ENCODE results near the gene MAP7D1. TPM values are rescaled to one million over a fixed set of nuclear protein-coding genes. Genes with fewer than 3 reads are reported as not detected.

MAP7D1 gene
- total and polyA plus RNA-seq, 10 of the 15 experiments (the other 5 are each of a cell fraction or from before 2014, with no cell fraction given): 4.4 to 97.6 (median 24.2) TPM

- Histone ChIP-seq H3K9me3 (replicated peaks; ENCODE audit: control insufficient read depth, insufficient read depth, low read length) (no peaks in the 10 kb centered on the region), H3K36me3 (ENCODE audit: control insufficient read depth in 2 of 2, insufficient read depth in 2 of 2, low read length in 1 of 2) (no peaks in the 10 kb centered on the region), H3K27ac (ENCODE audit: control insufficient read depth, insufficient read depth) (no peak overlapping the region), H3K4me2 (ENCODE audit: control insufficient read depth, insufficient read depth) (no peak overlapping the region), H3K79me2 (ENCODE audit: control insufficient read depth, insufficient read depth, low read length) (no peaks in the 10 kb centered on the region), H3K4me1 (ENCODE audit: control insufficient read depth, insufficient read depth, low read length) (no peaks in the 10 kb centered on the region), H2AFZ (ENCODE audit: control insufficient read depth, low read depth, low read length) (no peak overlapping the region), H3K4me3 (no peak overlapping the region), H3K9ac (ENCODE audit: control insufficient read depth, insufficient read depth, low read length) (no peak overlapping the region), H3K27me3 (replicated peaks in 1 of 2; ENCODE audit: control insufficient read depth in 2 of 2, insufficient read depth in 2 of 2, low read length in 1 of 2) (no peaks in the 10 kb centered on the region), H4K20me1 (ENCODE audit: control insufficient read depth, insufficient read depth) (no peaks in the 10 kb centered on the region)
- no peak for DNase-seq (ENCODE audit: low read depth, low spot score)
- no peak for TF ChIP-seq E4F1 (IDR thresholded peaks at IDR 0.05; ENCODE audit: borderline replicate concordance, partially characterized antibody)
- no peak for TF ChIP-seq MTA3 (IDR thresholded peaks at IDR 0.05; ENCODE audit: borderline replicate concordance, low read length)
- intact Hi-C loops (cut with micrococcal nuclease; ENCODE audit: unreplicated experiment) (no loop called here), in situ Hi-C loops (cut with MboI) (loop anchor here (10.0 kb wide), 1 partner anchor 176 kb away; no protein-coding TSS in a partner anchor)
- WGBS (ENCODE audit: insufficient coverage, insufficient replicate concordance, low lambda C conversion rate, missing lambda C conversion rate): 29% methylated on average over 11 of the region's 11 CpGs
- peak; percentile 42; the same call in 2 of the 3 replicates for ATAC-seq
- no TSS peak for BruUV-seq (replicated peaks)
- ChIA-PET SMC1A (ENCODE audit: uncharacterized antibody, unreplicated experiment) (interaction anchor here (1.1 kb wide), 1 partner anchor 23 kb away, joined by 3 read pairs; no protein-coding TSS in a partner anchor), POLR2A (no interaction called here), RAD21 (ENCODE audit: unreplicated experiment) (interaction anchor here (1.3 kb wide), 1 partner anchor 26 kb away, joined by 4 read pairs; no protein-coding TSS in a partner anchor), CTCF (interaction anchor here (0.6 to 1.6 kb wide), 2 partner anchors 26 to 463 kb away, joined by 5 read pairs; no protein-coding TSS in a partner anchor)
- FAIRE-seq: no peak
Observed at GRCh38 chr1:36109041-36109679, 46.8 kb upstream of the MAP7D1 start.

- POLR2A ChIA-PET: no interaction called here
- FAIRE-seq (no peak), ATAC-seq (no peak), DNase-seq (ENCODE audit: low read depth, low spot score) (no peak)
- no peaks in the 10 kb centered on the region for H3K36me3 ChIP-seq (ENCODE audit: control insufficient read depth in 2 of 2, insufficient read depth in 2 of 2, low read length in 1 of 2)
- no peak overlapping the region for H3K4me3 ChIP-seq
- RAD21 ChIA-PET (ENCODE audit: unreplicated experiment): interaction anchor here (0.6 to 1.5 kb wide), 3 partner anchors 24 to 142 kb away, joined by 3 to 4 read pairs (median 3); no protein-coding TSS in a partner anchor
- H4K20me1 ChIP-seq (ENCODE audit: control insufficient read depth, insufficient read depth): no peaks in the 10 kb centered on the region
- CTCF ChIA-PET: interaction anchor here (1.0 to 1.6 kb wide), 4 partner anchors 11 to 24 kb away, joined by 3 to 5 read pairs (median 4); no protein-coding TSS in a partner anchor
- in situ Hi-C loops (cut with MboI) (no loop called here), intact Hi-C loops (cut with micrococcal nuclease; ENCODE audit: unreplicated experiment) (no loop called here)
- BruUV-seq (replicated peaks): no TSS peak
- H3K9ac ChIP-seq (ENCODE audit: control insufficient read depth, insufficient read depth, low read length): no peak overlapping the region
- H3K79me2 ChIP-seq (ENCODE audit: control insufficient read depth, insufficient read depth, low read length): no peaks in the 10 kb centered on the region
- H2AFZ ChIP-seq (ENCODE audit: control insufficient read depth, low read depth, low read length): no peak overlapping the region
- H3K27me3 ChIP-seq (replicated peaks in 1 of 2; ENCODE audit: control insufficient read depth in 2 of 2, insufficient read depth in 2 of 2, low read length in 1 of 2): no peaks in the 10 kb centered on the region
- H3K27ac ChIP-seq (ENCODE audit: control insufficient read depth, insufficient read depth): no peak overlapping the region
- H3K4me2 ChIP-seq (ENCODE audit: control insufficient read depth, insufficient read depth): no peak overlapping the region
- H3K9me3 ChIP-seq (replicated peaks; ENCODE audit: control insufficient read depth, insufficient read depth, low read length): no peaks in the 10 kb centered on the region
- H3K4me1 ChIP-seq (ENCODE audit: control insufficient read depth, insufficient read depth, low read length): no peaks in the 10 kb centered on the region
- SMC1A ChIA-PET (ENCODE audit: uncharacterized antibody, unreplicated experiment): no interaction called here
- 21% methylated on average over 4 of the region's 4 CpGs for WGBS (ENCODE audit: insufficient coverage, insufficient replicate concordance, low lambda C conversion rate, missing lambda C conversion rate)
- no peak for TF ChIP-seq POU2F2 (IDR thresholded peaks at IDR 0.05; ENCODE audit: borderline replicate concordance, low read depth, low read length)
- no peak for TF ChIP-seq TCF12 (IDR thresholded peaks at IDR 0.05; ENCODE audit: low read depth, low read length)
- TF ChIP-seq ATF2 (IDR thresholded peaks at IDR 0.05; ENCODE audit: low read length): no peak
- TF ChIP-seq ZNF207 (IDR thresholded peaks at IDR 0.05; ENCODE audit: borderline replicate concordance): no peak
- no peak for TF ChIP-seq KAT2A (conservative IDR thresholded peaks at IDR 0.05; ENCODE audit: control insufficient read depth, low read depth, low read length)
- TF ChIP-seq NKRF (conservative IDR thresholded peaks at IDR 0.05): no peak
- TF ChIP-seq POLR2A (IDR thresholded peaks at IDR 0.05; ENCODE audit: low read depth, low read length): no peak
- no peak for TF ChIP-seq MXI1 (IDR thresholded peaks at IDR 0.05; ENCODE audit: low read depth, low read length)
- no peak for TF ChIP-seq FOS (IDR thresholded peaks at IDR 0.05; ENCODE audit: borderline replicate concordance, extremely low read depth, insufficient read length)
Observed at GRCh38 chr1:36111151-36111550, 44.8 kb upstream of the MAP7D1 start.
